Muscle layer of colon (tissue), 2 donors: ENCODE data around the gene PTGER2.

Experiments used
- H3K27ac ChIP-seq: one replicate; pipeline ENCODE4 v1.7.0; 2013; ENCODE audit warnings: low read depth, mild to moderate bottlenecking, low read length, moderate library complexity
- H3K27me3 ChIP-seq, 2 donors: one replicate each; pipeline ENCODE4 v1.7.0; 2013; ENCODE audit warnings: low read length in 2 of 2, mild to moderate bottlenecking in 2 of 2; ENCODE audit not compliant: insufficient read depth in 2 of 2, control insufficient read depth in 1 of 2
- H3K36me3 ChIP-seq: one replicate; pipeline ENCODE4 v1.7.0; 2013; ENCODE audit warnings: mild to moderate bottlenecking, low read length; ENCODE audit not compliant: insufficient read depth
- H3K4me1 ChIP-seq: one replicate; pipeline ENCODE4 v1.7.0; 2013; ENCODE audit warnings: mild to moderate bottlenecking, low read length; ENCODE audit not compliant: insufficient read depth
- H3K4me3 ChIP-seq, 2 donors: one replicate each; pipeline ENCODE4 v1.7.0; 2013; ENCODE audit warnings: low read length in 2 of 2, low read depth in 1 of 2, mild to moderate bottlenecking in 1 of 2, moderate library complexity in 1 of 2
- H3K9ac ChIP-seq: one replicate; pipeline ENCODE4 v1.7.0; 2013; ENCODE audit warnings: low read length
- H3K9me3 ChIP-seq: one replicate; pipeline ENCODE4 v1.7.0; 2013; ENCODE audit warnings: mild to moderate bottlenecking, low read length
- donor health status: abdominal sarcoma.
- donor health status: Adenocarcinoma of cecum.

Gene PTGER2

DNA sequence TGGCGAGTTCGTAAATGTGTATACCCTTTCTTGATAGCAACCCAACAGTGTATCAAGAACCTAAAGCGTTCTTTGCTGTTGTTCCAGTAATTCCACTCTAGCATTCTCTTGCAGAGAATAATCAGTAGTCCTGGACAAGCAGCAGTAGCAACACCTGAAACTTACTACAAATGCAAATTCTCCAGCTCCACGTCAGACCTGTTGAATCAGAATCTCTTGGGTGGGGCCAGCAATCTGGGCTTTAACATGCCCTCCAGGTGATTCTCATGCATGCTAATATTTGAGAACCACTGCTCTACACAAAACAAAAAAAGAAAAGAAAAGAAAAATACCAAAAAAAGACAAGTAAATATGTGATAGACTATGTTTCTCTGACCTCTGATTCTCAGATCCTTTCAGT is 36.6 kb upstream of the PTGER2 start:
- no peaks in the 10 kb centered on the region for H3K36me3 ChIP-seq
- H3K27me3 ChIP-seq = no peaks in the 10 kb centered on the region
- H3K27ac ChIP-seq = no peak overlapping the region
- no peaks in the 10 kb centered on the region for H3K9me3 ChIP-seq
- H3K4me1 ChIP-seq = no peaks in the 10 kb centered on the region
- no peak overlapping the region for H3K4me3 ChIP-seq
- H3K9ac ChIP-seq = no peak overlapping the region

DNA sequence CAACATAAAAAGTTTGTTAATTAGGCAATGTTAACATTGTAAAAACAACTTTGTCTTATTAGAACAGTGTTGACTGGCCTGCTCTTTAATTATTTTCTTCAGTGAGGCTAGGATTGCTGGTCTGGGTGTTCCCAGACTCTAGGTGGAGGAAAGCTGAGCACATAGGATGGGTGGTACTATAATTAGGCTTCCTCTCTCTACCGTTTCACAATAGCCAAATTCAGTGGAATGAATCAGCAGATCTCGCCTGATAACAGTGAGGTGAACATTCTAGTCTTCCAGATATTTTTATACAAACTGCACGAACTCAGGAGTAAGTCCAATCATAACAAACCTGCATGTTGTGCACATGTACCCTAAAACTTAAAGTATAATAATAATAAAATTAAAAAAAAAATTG is 34.7 kb upstream of the PTGER2 start:
- no peaks in the 10 kb centered on the region for H3K9me3 ChIP-seq
- no peak overlapping the region for H3K27ac ChIP-seq
- no peak overlapping the region for H3K9ac ChIP-seq
- H3K4me1 ChIP-seq = no peaks in the 10 kb centered on the region
- no peak overlapping the region for H3K4me3 ChIP-seq
- H3K36me3 ChIP-seq = no peaks in the 10 kb centered on the region
- no peaks in the 10 kb centered on the region for H3K27me3 ChIP-seq

DNA sequence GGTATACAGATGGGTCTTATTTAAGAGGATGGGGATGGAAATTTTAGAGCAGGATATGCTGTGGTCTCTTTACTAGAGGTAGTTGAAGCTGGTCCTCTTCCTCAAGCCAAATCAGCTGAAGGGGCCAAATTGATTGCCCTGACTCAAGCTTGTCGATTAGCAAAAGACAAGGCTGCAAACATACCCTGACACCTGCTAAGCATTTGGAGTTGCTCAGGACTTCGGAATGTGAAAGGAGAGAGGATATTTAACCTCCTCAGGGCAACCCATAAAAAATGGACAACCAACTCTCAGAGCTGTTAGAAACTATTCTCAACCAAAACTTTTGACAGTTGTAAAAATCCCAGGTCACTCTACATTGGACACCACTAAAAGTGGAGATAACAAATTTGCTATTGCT is 31.0 kb upstream of the PTGER2 start:
- Histone ChIP-seq H3K4me3 (no peak overlapping the region), H3K9ac (no peak overlapping the region), H3K27ac (no peak overlapping the region), H3K27me3 (no peaks in the 10 kb centered on the region), H3K36me3 (no peaks in the 10 kb centered on the region), H3K4me1 (no peaks in the 10 kb centered on the region), H3K9me3 (no peaks in the 10 kb centered on the region)

DNA sequence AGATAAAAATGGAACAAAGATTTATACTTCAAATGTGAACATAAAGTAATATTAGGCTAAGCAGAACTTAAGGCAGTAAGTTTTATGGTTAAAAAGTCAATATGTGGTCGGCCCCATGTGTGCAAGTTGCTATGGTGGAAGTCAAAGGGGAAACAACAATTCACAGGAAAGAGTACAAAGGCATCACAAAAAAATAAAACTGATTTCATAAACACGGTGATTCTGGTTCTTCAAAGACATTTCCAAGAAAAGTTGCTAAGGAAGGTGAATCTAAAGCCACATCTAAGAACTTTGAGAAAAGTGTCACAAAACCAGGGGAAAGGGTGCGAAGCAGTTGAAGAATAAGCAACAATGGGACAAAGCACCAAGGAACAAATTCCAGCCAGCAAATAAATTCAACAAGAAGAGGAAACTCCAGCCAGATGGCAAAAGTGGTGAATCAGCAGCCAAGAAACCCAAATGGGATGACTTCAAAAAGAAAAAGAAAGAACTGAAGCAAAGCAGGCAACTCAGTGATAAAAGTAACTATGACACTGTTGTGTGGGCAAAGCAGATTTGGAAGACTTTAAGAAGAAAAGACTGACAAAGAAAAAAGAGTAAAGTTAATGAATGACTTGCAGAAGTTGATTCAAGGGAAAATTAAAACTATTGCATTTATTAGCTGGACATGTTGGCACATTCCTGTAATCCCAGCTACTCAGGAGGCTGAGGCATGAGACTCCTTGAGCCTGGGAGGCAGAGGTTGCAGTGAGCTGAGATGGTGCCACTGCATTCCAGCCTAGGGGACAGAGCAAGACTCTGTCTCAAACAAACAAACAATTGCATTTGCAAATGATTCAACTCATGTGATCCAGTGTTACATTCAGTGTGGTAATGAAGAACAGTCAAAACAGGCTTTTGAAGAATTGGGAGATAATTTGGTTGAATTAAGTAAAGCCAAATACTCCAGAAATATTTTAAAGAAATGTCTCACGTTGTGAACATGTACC is 27.2 kb upstream of the PTGER2 start:
- H3K9me3 ChIP-seq = no peaks in the 10 kb centered on the region
- H3K4me1 ChIP-seq = no peaks in the 10 kb centered on the region
- no peak overlapping the region for H3K4me3 ChIP-seq
- no peak overlapping the region for H3K27ac ChIP-seq
- no peaks in the 10 kb centered on the region for H3K27me3 ChIP-seq
- H3K36me3 ChIP-seq = no peaks in the 10 kb centered on the region
- H3K9ac ChIP-seq = no peak overlapping the region

DNA sequence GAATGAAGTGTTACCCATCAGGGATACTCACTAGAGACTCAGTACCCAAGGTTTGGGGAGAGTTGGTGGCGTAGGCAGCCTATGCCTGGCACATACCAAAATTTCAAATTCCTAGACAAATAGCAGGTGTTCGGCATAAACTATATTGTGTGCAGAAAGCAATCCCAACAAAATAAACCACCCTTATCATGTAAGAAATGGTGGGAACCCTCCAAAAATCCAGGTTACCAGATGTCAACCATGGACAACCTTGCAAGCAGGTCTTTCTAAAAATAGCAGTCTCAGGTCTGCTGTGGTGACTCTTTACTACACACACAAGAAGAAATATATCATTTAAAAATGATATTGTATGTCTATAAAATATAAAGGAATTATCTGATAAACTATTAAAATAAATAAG is 17.7 kb upstream of the PTGER2 start:
- Histone ChIP-seq H3K4me1 (no peaks in the 10 kb centered on the region), H3K27ac (no peak overlapping the region), H3K9ac (no peak overlapping the region), H3K36me3 (no peaks in the 10 kb centered on the region), H3K27me3 (no peaks in the 10 kb centered on the region), H3K4me3 (no peak overlapping the region), H3K9me3 (no peaks in the 10 kb centered on the region)

DNA sequence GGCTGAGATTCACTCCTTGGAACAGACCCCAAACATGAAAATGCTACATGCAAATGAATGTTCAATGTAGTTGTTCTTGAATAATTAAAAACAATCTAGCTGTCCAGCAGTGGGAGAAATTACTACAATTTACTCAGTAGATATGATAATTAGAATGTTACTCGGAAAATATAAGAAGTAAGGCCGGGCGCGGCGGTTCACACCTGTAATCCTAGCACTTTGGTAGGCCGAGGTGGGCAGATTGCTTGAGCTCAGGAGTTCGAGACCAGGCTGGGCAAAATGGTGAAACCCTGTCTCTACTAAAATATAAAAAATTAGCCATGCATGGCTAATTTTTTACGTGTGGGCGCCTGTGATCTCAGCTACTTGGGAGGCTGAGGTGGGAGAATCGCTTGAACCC is 15.3 kb upstream of the PTGER2 start:
- Histone ChIP-seq H3K4me1 (no peaks in the 10 kb centered on the region), H3K9ac (no peak overlapping the region), H3K27ac (no peak overlapping the region), H3K9me3 (no peaks in the 10 kb centered on the region), H3K36me3 (no peaks in the 10 kb centered on the region), H3K4me3 (no peak overlapping the region), H3K27me3 (no peaks in the 10 kb centered on the region)

DNA sequence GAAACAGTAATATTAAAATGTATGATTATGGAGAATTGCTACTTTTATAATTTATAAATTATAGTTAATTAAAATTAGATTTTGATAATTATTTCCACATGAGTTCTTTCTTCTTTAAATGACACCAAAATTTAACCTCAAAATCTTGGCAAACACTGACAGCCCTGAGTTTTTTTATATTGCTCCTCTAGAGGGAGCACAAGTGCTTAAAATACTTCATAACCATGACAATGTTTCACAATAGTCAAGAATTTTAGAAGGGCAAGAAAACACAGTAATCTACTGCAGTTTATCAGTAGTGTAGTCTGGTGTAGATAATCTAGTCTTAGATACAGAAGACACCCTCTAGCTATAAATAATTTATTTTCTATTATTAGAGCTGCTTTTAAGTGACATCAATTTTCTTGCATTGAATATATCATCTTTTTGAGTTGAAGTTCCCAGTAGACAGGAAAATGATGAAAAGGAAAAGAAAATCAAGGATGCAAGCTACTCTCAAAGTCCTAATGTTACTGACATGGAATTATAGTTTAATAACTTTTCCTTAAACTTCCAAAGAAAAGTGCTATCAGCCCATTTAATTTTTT is 14.3 kb upstream of the PTGER2 start:
- no peak overlapping the region for H3K27ac ChIP-seq

DNA sequence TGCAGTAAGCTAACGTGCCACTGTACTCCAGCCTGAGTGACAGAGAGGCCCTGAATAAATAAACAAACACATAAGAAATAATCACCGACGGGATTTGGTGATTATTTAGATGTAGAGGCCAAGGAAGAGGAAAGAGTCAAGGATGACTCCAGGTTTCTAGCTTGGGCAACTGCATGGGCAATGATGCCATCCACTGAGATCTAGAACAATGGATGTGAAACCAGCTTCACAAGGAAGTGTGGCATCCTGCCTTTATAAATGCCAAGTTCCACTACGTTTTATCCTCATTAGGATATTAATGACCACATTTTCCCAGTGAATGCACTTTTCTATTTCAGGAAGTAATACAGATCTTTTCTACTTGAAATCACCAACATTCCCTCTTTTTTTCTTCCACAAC is 10.9 kb upstream of the PTGER2 start:
- Histone ChIP-seq H3K9me3 (no peaks in the 10 kb centered on the region), H3K4me3 (no peak overlapping the region), H3K9ac (no peak overlapping the region), H3K4me1 (no peaks in the 10 kb centered on the region), H3K27ac (no peak overlapping the region), H3K36me3 (no peaks in the 10 kb centered on the region), H3K27me3 (no peaks in the 10 kb centered on the region)

More for the DNA sequence above, 14.3 kb upstream of the PTGER2 start:
- H3K9me3 ChIP-seq = no peaks in the 10 kb centered on the region
- H3K27me3 ChIP-seq = no peaks in the 10 kb centered on the region
- H3K4me3 ChIP-seq = no peak overlapping the region
- H3K9ac ChIP-seq = no peak overlapping the region
- no peaks in the 10 kb centered on the region for H3K36me3 ChIP-seq
- H3K4me1 ChIP-seq = no peaks in the 10 kb centered on the region

DNA sequence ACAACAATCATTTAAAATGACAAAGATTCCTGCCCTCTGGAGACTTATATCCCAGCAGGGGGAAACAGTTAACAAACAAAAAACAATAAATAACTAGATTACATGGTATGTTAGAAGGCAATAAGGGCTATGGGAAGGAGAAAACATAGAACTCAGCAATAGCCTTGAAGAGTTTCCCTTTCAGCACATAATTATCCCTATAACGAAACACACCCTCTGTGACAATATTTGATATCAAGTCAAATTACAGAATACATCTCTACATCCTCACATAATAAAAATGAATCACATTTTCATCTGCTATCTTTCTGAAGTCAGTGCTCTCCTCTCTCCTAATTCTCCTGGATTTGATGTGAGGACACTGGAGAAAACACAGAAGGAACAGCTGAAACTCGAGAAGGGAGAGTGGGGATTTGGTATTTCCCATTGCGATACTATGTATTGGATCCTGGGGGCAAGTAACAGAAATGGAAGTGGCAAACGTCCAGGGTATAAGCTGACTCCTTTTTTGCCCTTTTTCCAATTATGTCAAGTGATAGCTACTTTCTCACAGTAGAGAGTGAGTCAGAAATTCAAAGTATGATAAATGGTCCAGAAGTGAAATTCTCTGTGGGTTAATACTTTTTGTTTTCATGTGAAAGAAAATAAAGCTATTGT is 9.7 kb upstream of the PTGER2 start:
- Histone ChIP-seq H3K9ac (no peak overlapping the region), H3K4me1 (no peaks in the 10 kb centered on the region)

DNA sequence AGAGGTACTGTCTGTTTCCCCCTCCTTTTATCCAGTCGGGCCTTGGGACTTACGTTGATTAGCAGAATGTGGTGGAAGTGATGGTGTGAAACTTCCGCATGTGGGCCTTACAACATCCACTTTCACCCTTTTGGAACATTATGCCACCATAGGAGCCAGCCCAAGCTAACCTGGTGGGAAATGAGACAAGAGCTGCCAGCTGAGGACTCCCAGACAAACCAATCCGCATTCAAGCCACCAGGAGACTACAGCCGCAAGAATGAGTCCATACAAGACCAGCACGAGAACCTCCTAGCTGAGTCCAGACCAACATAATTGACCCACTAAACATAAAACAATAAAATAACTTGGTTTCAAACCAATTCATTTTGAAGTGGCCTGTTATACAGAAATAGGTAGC is 9.1 kb upstream of the PTGER2 start:
- no peak overlapping the region for H3K9ac ChIP-seq
- no peak overlapping the region for H3K4me3 ChIP-seq
- H3K36me3 ChIP-seq = no peaks in the 10 kb centered on the region
- H3K27me3 ChIP-seq = no peaks in the 10 kb centered on the region
- H3K27ac ChIP-seq = no peak overlapping the region
- H3K4me1 ChIP-seq = no peaks in the 10 kb centered on the region
- no peaks in the 10 kb centered on the region for H3K9me3 ChIP-seq

More for the DNA sequence above, 9.7 kb upstream of the PTGER2 start:
- no peak overlapping the region for H3K27ac ChIP-seq
- no peak overlapping the region for H3K4me3 ChIP-seq
- no peaks in the 10 kb centered on the region for H3K27me3 ChIP-seq
- H3K36me3 ChIP-seq = no peaks in the 10 kb centered on the region
- no peaks in the 10 kb centered on the region for H3K9me3 ChIP-seq

DNA sequence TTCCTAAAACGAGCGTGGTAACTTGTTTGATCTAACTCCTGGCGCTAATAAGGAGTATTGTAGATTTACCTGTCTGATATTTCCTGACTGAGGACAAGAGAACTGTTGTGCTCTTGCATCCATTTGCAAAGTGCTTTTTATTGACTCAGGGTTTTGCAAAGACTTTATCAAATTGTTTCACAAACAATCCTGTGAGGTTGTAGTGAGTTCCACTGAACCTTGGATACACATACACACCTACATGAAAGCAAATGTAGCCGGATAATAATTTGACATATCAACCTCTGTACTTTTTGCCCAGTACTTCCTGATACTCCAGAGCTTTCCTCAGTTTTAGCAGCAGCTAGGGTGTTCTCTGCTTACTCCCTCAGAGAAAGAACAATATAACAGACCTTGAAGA is 6.7 kb upstream of the PTGER2 start:
- H3K4me1 ChIP-seq = peaks cover 6% of the 10 kb centered on the region

More for the DNA sequence above, 6.7 kb upstream of the PTGER2 start:
- Histone ChIP-seq H3K9ac (no peak overlapping the region), H3K27me3 (no peaks in the 10 kb centered on the region), H3K9me3 (no peaks in the 10 kb centered on the region), H3K36me3 (no peaks in the 10 kb centered on the region), H3K4me3 (no peak overlapping the region), H3K27ac (no peak overlapping the region)
